ENCODE measurements around the gene GRIK1.

GRIK1 gene

DNA sequence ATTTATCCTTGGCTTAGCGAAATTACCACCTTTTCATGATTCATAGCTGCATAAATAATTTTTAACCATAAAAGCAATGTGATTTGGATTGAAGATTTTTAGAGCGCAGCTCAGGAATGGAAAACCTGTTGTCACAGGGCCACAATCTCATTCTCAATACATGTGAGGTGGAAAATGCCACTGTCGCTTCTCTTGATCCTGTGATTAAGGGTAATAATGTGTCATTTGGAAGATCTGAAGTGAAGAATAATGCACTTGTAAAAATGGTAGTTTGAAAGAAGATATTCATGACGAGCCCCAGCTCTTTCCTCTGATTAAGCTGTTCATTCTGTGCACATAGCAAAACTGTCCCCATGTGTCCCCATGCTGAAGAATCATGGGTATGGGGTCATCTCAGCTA, 410.7 kb downstream of the GRIK1 start:
- no peak for DNase-seq (ENCODE audit: low spot score)

GRCh38 chr21:29526545-29526944, 413.3 kb downstream of the GRIK1 start:
- DNase-seq (ENCODE audit: low spot score) = no peak

- no peak for DNase-seq (ENCODE audit: low spot score)
These were observed 415.7 kb downstream of the GRIK1 start for GRCh38 chr21:29524055-29524454.

DNA sequence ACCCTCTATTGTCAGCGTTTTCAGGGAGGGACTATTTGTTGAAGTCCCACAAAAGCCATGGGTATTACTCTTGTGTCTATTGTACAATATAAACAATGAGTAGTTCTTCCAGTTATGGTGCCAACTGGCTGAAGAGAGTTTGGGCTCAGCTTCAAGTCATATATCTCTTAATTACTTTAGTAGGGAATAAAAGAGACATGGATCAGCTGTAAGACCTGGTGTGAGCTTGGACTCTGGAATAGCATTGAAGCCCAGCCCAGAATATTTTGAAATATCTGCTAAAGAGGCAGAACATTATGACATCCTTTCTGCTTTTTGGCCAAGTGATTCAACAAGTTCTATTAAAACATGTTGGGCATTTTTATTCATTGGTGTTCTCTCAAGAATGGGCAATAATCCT, 416.1 kb downstream of the GRIK1 start:
- DNase-seq (ENCODE audit: low spot score) = no peak

DNA sequence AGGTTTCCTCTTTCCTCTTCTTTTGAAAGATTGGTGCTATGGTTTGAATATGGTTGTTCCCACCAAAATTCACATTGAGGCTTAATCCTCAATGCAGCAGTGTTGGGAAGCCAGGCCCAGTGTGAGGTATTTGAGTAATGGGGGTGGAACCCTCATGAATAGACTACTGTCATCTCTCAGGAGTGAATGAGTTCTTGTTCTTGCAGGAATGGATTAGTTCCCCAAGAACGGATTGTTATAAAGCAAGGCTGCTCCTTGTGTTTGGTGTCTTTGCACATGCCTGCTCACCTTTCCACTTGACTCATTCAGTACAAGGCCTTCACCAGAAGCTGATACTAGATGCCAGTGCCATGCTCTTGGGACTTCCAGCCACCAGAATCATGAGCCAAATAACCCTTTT, 417.9 kb downstream of the GRIK1 start:
- no peak for DNase-seq (ENCODE audit: low spot score)

- DNase-seq (ENCODE audit: low spot score) = no peak
These were observed 419.6 kb downstream of the GRIK1 start for GRCh38 chr21:29520171-29520570.

GRCh38 chr21:29514652-29515247, 425.0 kb downstream of the GRIK1 start:
- DNase-seq (ENCODE audit: low spot score) = no peak

DNA sequence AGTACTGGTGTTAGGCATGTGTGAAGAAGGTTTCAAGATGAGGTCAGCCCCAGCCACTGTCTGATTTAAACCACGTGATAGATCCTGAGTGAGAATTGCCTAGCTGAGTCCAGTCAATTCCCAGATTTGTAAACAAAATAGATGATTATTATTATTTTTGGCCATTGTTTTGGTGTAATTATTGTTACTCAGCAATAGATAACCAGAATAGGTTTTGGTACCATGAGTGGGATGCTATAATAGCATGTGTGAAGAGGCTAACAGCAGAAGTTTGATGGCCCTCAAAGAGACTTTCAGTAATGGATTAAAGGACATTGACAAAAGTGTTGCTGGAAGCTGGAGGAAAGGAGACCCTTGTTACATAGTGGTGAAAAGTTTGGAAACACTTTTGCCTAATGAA, 426.3 kb downstream of the GRIK1 start:
- DNase-seq (ENCODE audit: low spot score) = no peak

GRCh38 chr21:29511096-29511495, 428.7 kb downstream of the GRIK1 start:
- no peak for DNase-seq (ENCODE audit: low spot score)

GRCh38 chr21:29509121-29509520, 430.7 kb downstream of the GRIK1 start:
- no peak for DNase-seq (ENCODE audit: low spot score)

DNA sequence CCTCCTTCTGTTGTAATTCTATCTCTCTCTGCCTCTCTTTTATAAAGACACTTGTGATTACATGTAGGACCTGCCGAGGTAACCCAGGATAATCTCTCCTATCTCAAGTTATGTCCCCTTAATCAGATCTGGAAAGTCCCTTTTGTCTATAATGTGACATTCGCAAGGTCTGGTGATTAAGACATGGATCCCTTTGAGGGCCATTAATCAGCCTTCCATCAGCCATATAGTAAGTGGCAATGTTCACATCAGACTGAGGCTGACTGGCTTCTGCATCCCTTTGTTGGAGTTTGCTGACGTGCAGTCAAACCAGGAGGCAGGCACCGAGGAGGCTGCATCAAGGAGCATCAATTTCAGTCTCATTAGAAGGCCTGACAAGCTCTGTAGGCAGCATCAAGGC, 431.5 kb downstream of the GRIK1 start:
- DNase-seq (ENCODE audit: low spot score) = no peak

GRCh38 chr21:29506947-29507346, 432.8 kb downstream of the GRIK1 start:
- DNase-seq (ENCODE audit: low spot score) = no peak

DNA sequence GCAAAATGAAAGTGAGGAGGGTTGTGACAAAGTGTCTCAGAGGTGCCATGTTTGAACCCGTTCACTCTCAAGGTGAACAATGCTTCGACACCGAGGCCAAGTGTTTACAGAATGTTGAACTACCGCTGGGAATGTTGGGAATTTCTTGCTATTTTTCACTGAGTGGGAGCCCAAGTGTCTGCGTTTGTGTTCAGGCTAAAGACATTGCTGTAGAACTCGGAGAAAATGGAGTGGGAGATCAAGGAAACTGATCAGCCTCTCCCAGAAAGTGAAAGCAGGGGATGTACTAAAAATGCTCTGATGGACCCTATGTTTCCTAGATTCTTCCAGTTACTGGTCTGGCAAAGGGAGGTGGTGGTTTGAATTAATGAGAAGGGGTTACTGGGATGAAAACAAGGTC, 433.6 kb downstream of the GRIK1 start:
- DNase-seq (ENCODE audit: low spot score) = no peak

DNA sequence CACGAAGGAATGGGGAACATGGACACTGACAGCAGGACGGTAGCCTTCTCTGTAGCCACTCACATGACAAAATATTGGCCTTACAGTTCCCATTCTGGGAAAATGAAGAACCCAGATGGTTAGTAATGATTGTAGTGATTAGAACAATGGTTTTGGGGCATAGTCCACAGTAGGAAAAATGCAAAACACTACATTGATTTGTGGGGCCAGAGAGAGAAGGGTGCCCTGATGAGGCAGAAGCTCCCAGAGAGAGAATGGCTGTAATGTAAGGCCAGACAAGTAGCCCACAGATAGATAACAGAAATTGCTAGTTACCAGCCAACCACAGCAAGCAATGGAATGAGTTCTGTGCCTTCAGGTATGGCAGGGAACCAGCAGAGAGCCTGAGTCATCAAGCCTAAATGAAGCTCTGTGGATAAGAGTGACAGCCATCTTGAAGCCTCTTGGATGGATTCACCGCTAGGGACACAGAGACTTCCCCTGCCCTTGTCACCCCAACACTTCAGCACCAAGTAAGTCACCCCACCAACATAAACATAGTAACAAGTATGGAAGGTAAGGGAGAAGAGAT, 435.0 kb downstream of the GRIK1 start:
- peak; percentile 4 for DNase-seq (ENCODE audit: low spot score)

- DNase-seq (ENCODE audit: low spot score) = no peak
These were observed 438.3 kb downstream of the GRIK1 start for GRCh38 chr21:29501451-29501850.

- DNase-seq (ENCODE audit: low spot score) = peak; percentile 36
These were observed 440.0 kb downstream of the GRIK1 start for GRCh38 chr21:29499734-29500343.

GRCh38 chr21:29499229-29499628, 440.6 kb downstream of the GRIK1 start:
- DNase-seq (ENCODE audit: low spot score) = no peak

DNA sequence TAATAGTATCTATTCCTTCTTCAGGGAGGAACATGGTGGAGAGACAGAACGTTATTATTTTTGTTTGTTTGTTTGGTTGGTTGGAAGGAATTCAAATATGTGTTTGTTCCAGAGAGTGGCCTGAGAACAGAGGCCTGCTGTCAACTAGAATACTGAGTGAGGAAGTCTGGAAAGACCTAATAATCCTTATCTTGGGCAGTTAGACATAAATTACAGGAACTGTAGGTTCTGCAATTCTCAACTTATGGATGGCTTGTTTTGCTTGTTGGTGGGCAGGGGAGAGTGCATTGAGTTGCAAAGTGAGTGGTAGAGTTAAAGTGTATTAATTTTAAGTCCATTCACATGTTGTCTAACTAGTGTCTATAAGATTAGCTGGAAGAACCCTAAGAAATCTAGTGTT, 443.5 kb downstream of the GRIK1 start:
- no peak for DNase-seq (ENCODE audit: low spot score)

- no peak for DNase-seq (ENCODE audit: low spot score)
These were observed 449.8 kb downstream of the GRIK1 start for GRCh38 chr21:29490016-29490415.

DNA sequence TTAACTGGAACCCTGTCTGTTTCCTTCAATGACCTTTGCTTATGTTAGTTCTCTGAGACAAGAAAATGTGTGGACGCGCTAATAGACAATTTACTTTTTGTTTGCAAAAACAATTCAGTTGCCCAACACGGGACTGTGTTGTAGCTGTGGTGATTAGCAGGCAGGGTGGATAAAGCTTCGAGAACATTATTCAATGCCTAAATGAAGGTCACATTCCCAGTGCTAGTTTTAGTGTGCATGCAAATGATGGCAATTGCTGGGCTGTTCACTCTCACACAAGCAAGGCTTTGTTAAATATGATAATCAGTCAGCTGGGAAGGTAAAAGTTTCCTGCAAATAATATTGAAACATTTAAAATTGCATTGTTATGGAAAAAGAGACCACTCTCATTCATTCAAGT, 452.6 kb downstream of the GRIK1 start:
- DNase-seq (ENCODE audit: low spot score) = no peak

Measured in SW480 (cell line).